ENCODE measurements around the gene TAF11L3.
"Not testable (repeated sequence)": the region's sequence is repeated elsewhere in the genome, so short reads cannot be mapped to it uniquely, and the experiment has no call there.

TAF11L3 gene

DNA sequence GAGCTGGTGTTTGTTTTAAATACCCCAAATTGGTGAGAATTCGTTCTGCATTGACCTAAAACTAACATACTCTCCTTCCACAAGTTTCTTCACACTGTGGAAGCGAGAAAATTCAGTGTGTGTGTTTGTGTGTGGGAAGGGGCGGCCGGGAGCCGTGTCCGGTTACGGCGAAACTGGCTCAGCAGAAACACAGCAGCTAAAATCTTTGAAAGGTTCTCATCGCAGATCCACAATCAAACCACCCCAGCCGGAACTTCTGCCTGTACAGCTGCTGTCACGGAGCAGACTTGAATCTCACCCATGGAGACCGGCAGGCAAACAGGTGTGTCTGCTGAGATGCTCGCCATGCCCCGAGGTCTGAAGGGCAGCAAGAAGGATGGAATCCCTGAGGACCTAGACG lies at the start of gene TAF11L3:
TAF11L3 (plus strand) TSS at position 301 of the 400 bp plus-strand sequence.
- not testable (repeated sequence) for DNase-seq (ENCODE audit: low read depth)

DNA sequence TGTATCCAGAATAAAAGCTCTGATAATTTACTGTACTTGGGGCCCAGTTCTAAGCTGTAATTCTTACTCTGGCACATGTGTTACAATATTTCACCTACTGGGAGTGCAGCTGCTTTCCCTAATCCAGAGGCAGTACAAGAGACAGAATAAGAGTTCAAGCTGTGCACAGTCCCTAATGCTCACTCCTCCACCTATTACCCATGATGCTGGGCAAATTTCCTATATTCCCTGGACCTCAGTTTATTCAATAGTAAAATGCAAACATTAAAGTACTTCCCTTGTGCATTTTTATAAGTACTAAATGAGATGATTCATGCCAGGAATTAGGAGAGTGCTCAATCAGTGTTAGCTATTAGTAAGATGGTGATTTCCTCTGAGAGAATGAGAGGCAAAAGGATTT lies 48.1 kb upstream of the TAF11L3 start:
- no peak for DNase-seq (ENCODE audit: low read depth)

DNA sequence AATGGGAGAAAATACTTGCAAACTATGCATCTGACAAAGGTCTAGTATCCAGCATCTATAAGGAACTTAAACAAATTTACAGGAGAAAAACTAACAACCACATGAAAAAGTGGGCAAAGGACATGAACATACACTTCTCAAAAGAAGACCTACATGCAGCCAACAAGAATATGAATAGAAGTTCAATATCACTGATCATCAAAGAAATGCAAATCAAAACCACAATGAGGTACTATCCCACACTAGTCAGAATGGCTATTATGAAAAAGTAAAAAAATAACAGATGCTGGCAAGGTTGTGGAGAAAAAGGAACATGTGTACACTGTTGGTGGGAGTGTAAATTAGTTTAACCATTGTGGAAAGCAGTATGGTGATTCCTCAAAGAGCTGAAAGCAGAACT lies 43.1 kb upstream of the TAF11L3 start:
- DNase-seq (ENCODE audit: low read depth) = not testable (repeated sequence)

DNA sequence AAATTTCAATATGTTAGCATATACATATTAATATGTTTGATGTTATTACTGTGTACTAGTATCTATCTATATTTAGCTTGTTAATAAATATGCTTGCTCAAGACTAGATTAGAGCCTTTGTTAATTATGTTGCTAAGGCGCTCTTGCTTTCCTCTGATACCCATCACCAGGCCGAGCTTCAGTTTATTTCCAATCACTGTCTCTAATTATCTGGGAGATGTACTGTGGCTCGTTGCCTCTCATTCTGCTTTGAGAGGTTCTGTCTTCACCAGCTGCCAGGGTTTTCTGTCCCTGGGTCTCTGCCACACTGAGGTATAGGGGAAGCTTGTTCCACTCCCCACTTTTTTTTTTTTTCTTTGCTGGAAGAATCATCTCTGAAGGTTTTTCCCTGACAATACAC lies 41.1 kb upstream of the TAF11L3 start:
- no peak for DNase-seq (ENCODE audit: low read depth)

DNA sequence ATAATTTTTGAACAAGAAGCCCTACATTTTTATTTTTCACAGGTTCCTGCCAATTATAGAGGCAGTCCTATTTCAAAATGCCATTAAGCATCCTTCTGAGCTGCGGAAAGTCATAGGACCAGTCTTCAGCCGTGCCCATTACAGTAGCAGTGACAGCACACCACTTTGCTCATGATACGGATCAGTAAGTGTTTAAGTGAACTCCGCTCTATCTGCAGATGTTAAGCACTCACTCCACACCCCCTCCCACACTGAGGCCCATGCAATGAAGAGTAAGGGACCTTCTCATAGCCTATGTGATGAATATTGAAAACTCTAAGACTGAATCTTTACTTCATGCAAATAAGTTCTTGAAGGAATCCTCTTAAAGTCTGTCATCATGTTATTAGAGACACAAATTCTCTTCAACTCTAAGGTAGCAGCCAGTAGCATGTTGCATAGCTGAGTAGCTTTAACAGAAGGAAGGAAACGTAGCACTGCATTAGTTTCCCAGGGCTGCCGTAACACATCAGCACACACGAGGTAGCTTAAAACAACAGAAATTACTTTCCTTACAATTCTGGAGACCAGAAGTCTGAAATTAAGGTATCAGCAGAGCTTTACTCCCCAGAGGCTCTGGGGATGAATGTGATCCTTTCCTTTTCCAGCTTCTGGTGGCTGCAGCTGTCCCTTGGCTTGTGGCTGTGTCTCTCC lies 40.4 kb upstream of the TAF11L3 start:
- no peak for DNase-seq (ENCODE audit: low read depth)

- no peak for DNase-seq (ENCODE audit: low read depth)
Observed at GRCh38 chr5:17481378-17481777, 36.8 kb upstream of the TAF11L3 start.

- no peak for DNase-seq (ENCODE audit: low read depth)
Observed at GRCh38 chr5:17482790-17483189, 35.4 kb upstream of the TAF11L3 start.

DNA sequence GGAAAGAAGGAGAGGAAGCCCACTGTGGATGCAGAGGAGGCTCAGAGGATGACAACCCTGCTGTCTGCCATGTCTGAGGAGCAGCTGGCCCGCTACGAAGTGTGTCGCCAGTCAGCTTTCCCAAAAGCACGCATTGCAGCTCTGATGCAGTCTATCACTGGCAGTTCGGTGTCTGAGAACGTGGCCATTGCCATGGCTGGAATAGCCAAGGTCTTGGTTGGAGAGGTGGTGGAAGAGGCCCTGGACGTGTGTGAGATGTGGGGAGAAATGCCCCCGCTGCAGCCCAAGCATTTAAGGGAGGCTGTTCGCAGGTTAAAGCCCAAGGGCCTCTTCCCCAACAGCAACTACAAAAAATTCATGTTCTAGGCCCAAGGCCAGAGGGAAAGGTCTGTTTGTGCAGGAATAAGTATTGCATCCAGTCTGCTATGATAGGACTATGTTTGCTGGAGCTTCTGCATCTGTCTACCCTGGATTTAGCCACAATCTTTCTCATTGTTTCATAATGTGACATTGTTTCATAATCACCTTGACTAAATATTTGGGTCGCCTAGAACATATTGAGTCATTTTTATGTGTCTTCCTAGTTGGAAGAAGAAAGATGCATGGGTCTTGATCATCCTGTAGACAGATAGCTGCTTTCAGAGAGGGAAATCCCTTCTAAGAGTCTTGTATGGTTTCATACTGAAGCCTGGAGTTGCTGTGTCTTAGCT lies 31.5 kb upstream of the TAF11L3 start:
- not testable (repeated sequence) for DNase-seq (ENCODE audit: low read depth)

DNA sequence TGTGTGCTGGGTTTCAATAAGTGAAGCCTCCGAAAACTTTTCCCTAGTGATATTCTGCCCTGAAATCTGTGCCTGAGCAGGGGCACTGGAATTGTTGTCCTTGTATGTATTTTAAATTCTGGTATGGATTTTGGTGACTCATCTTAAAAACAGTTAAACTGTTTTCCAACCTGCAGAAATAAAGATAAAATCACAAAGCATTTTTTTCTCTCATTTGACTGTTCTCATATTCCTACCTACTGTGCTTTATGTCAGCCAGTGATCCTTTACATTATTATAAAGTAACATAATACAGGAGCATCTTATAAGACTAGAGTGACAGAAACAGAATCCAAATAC lies 31.0 kb upstream of the TAF11L3 start:
- DNase-seq (ENCODE audit: low read depth) = no peak

GRCh38 chr5:17491257-17491656 lies 26.9 kb upstream of the TAF11L3 start:
- DNase-seq (ENCODE audit: low read depth) = not testable (repeated sequence)

GRCh38 chr5:17492770-17493169 lies 25.4 kb upstream of the TAF11L3 start:
- DNase-seq (ENCODE audit: low read depth) = no peak

DNA sequence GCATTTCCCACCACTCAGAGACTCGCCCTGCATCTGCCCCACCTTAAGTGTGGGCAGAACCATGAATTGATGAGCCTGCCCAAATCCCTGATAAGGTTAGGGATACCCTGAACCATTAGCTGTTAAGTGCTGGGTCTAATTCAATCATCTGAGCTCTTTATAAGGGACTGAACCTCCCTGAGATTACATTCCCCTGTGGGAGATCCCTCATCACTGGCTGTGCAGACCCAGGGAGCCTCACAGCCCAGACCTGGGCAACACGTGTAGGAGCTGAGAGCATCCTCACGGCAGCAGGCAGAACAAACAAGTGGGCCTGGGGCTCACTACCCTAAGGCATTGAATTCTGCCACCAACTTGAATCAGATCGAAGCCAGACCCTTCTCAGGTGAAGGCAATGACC lies 20.7 kb upstream of the TAF11L3 start:
- no peak for DNase-seq (ENCODE audit: low read depth)

- not testable (repeated sequence) for DNase-seq (ENCODE audit: low read depth)
Observed at GRCh38 chr5:17497931-17498330, 20.2 kb upstream of the TAF11L3 start, which contains the start of gene TAF11L2. TSS of gene TAF11L2 (plus strand) at chr5:17498231.

DNA sequence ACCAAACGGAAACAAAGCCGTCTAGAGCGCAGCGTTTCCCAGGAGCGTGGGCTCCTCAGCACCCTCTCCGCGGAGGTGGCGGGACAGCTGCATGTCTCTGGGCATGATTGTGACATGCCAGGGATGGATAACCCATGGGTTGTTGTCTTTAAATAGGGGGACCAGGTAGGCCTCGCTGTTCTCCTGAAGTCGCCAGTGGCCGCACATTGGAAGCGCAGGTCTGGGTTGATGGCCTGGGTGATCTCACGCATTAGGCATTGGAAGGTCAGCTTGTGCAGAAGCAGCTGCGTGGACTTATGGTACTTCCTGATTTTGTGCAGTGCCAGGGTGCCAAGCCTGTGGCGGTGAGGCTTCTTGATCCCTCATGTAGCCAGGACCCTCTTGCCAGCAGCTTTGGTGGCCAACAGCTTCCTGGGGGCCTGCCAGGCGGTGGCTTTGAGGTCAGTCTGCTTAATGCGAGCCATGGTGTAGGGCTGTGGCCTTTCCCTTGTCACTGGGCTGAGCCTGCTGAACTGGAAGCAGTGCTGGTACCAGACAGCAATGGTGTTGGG lies 6.3 kb upstream of the TAF11L3 start:
- DNase-seq (ENCODE audit: low read depth) = no peak

GRCh38 chr5:17517526-17517925 lies 641 bp upstream of the TAF11L3 start:
- DNase-seq (ENCODE audit: low read depth) = not testable (repeated sequence)

DNA sequence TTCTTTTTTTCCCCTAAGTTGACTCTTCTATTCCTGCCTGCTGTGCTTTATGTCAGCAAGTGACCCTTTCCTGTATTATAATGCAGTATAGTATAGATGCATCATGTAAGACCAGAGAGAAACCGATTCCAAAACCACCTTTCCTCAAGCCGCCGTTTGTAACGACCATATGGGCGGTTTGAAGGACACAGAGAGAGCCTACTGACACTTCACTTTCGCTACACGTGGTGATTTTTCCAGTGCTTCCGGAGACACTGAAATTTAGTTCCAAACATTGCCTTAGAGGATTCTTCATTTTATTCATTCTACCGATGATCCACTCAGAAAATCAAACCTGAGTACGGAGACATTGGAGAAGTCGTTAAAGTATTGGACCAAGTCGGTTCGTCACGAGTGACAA lies 1.3 kb downstream of the TAF11L3 start:
- DNase-seq (ENCODE audit: low read depth) = not testable (repeated sequence)

DNA sequence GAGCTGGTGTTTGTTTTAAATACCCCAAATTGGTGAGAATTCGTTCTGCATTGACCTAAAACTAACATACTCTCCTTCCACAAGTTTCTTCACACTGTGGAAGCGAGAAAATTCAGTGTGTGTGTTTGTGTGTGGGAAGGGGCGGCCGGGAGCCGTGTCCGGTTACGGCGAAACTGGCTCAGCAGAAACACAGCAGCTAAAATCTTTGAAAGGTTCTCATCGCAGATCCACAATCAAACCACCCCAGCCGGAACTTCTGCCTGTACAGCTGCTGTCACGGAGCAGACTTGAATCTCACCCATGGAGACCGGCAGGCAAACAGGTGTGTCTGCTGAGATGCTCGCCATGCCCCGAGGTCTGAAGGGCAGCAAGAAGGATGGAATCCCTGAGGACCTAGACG lies 3.3 kb downstream of the TAF11L3 start, which contains the start of gene TAF11L4:
TAF11L4 (plus strand) TSS at position 301 of the 400 bp plus-strand sequence.
- not testable (repeated sequence) for DNase-seq (ENCODE audit: low read depth)

- not testable (repeated sequence) for DNase-seq (ENCODE audit: low read depth)
Observed at GRCh38 chr5:17524935-17525334, 6.8 kb downstream of the TAF11L3 start, which contains the start of gene TAF11L5. TSS of gene TAF11L5 (plus strand) at chr5:17525235.

- DNase-seq (ENCODE audit: low read depth) = peak; percentile 1
Observed at GRCh38 chr5:17526504-17526903, 8.3 kb downstream of the TAF11L3 start.

DNA sequence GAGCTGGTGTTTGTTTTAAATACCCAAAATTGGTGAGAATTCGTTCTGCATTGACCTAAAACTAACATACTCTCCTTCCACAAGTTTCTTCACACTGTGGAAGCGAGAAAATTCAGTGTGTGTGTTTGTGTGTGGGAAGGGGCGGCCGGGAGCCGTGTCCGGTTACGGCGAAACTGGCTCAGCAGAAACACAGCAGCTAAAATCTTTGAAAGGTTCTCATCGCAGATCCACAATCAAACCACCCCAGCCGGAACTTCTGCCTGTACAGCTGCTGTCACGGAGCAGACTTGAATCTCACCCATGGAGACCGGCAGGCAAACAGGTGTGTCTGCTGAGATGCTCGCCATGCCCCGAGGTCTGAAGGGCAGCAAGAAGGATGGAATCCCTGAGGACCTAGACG lies 10.2 kb downstream of the TAF11L3 start, which contains the start of gene TAF11L6:
TAF11L6 (plus strand) TSS at position 301 of the 400 bp plus-strand sequence.
- DNase-seq (ENCODE audit: low read depth) = not testable (repeated sequence)
